HEK293 (cell line): ENCODE results near the gene SLC39A5.

Experiments
- OSR2 ChIP-seq: fragments of 450-650 bp; formaldehyde crosslinking; IDR thresholded peaks from 2 replicates; pipeline ENCODE4 v1.5.1; 2016; ENCODE audit warnings: missing biosample characterization, missing genetic modification characterization
- ZNF133 ChIP-seq: fragments of 450-650 bp; formaldehyde crosslinking; IDR thresholded peaks from 2 replicates; pipeline ENCODE4 v1.5.1; 2016; ENCODE audit warnings: missing biosample characterization, missing genetic modification characterization
- ZNF302 ChIP-seq: fragments of 450-650 bp; formaldehyde crosslinking; IDR thresholded peaks from 2 replicates; pipeline ENCODE4 v1.5.1; 2016; ENCODE audit warnings: missing biosample characterization, missing genetic modification characterization, low read depth
- ZNF544 ChIP-seq: fragments of 450-650 bp; formaldehyde crosslinking; IDR thresholded peaks from 2 replicates; pipeline ENCODE4 v1.5.0; 2017; ENCODE audit warnings: missing biosample characterization, missing genetic modification characterization
- ZNF549 ChIP-seq: fragments of 450-650 bp; IDR thresholded peaks from 2 replicates; pipeline ENCODE4 v1.5.1; 2018; ENCODE audit warnings: missing biosample characterization, missing genetic modification characterization, mild to moderate bottlenecking, inconsistent platforms, moderate library complexity
- TF ChIP-seq, protein P1 (sequence below): fragments of 450-650 bp; formaldehyde crosslinking; IDR thresholded peaks from 2 replicates; pipeline ENCODE4; 2016; ENCODE audit warnings: missing biosample characterization, missing genetic modification characterization
- TF ChIP-seq, protein P2 (sequence below): fragments of 450-650 bp; formaldehyde crosslinking; IDR thresholded peaks from 2 replicates; pipeline ENCODE4 v1.5.1; 2016; ENCODE audit warnings: missing biosample characterization, missing genetic modification characterization
- TF ChIP-seq, protein P3 (sequence below): fragments of 450-650 bp; formaldehyde crosslinking; conservative IDR thresholded peaks from 2 replicates; pipeline ENCODE4 v1.5.1; 2016; ENCODE audit warnings: low read depth, missing biosample characterization, missing genetic modification characterization

DNA sequence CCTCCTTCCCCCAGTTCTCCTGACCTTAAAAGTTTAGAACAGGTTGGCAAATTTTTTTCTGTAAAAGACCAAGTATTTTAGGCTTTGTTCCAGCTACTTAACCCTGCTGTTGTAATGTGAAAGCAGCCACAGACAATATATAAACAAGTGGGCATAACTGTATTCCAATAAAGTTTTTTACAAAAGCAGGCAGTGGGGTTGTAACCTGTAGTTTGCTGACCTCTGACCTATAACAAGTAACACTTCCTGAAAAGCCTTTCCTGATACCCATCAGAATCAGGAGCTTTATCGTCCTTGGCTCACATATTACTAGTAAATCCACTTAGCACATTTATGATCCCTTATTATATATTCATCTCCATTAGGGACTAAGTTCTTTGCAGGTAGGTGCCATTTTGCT is 27.5 kb upstream of the SLC39A5 start:
- TF ChIP-seq ZNF549 (tag by site-specific recombination) = no peak
- no peak for TF ChIP-seq ZNF302 (tag by site-specific recombination)
- TF ChIP-seq, protein P1, sequence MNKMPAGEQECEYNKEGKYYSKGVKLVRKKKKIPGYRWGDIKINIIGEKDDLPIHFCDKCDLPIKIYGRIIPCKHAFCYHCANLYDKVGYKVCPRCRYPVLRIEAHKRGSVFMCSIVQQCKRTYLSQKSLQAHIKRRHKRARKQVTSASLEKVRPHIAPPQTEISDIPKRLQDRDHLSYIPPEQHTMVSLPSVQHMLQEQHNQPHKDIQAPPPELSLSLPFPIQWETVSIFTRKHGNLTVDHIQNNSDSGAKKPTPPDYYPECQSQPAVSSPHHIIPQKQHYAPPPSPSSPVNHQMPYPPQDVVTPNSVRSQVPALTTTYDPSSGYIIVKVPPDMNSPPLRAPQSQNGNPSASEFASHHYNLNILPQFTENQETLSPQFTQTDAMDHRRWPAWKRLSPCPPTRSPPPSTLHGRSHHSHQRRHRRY = no peak
- TF ChIP-seq, protein P2, sequence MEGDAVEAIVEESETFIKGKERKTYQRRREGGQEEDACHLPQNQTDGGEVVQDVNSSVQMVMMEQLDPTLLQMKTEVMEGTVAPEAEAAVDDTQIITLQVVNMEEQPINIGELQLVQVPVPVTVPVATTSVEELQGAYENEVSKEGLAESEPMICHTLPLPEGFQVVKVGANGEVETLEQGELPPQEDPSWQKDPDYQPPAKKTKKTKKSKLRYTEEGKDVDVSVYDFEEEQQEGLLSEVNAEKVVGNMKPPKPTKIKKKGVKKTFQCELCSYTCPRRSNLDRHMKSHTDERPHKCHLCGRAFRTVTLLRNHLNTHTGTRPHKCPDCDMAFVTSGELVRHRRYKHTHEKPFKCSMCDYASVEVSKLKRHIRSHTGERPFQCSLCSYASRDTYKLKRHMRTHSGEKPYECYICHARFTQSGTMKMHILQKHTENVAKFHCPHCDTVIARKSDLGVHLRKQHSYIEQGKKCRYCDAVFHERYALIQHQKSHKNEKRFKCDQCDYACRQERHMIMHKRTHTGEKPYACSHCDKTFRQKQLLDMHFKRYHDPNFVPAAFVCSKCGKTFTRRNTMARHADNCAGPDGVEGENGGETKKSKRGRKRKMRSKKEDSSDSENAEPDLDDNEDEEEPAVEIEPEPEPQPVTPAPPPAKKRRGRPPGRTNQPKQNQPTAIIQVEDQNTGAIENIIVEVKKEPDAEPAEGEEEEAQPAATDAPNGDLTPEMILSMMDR (tag by site-specific recombination) = no peak
- TF ChIP-seq OSR2 (tag by site-specific recombination) = no peak
- no peak for TF ChIP-seq ZNF544
- TF ChIP-seq, protein P3, sequence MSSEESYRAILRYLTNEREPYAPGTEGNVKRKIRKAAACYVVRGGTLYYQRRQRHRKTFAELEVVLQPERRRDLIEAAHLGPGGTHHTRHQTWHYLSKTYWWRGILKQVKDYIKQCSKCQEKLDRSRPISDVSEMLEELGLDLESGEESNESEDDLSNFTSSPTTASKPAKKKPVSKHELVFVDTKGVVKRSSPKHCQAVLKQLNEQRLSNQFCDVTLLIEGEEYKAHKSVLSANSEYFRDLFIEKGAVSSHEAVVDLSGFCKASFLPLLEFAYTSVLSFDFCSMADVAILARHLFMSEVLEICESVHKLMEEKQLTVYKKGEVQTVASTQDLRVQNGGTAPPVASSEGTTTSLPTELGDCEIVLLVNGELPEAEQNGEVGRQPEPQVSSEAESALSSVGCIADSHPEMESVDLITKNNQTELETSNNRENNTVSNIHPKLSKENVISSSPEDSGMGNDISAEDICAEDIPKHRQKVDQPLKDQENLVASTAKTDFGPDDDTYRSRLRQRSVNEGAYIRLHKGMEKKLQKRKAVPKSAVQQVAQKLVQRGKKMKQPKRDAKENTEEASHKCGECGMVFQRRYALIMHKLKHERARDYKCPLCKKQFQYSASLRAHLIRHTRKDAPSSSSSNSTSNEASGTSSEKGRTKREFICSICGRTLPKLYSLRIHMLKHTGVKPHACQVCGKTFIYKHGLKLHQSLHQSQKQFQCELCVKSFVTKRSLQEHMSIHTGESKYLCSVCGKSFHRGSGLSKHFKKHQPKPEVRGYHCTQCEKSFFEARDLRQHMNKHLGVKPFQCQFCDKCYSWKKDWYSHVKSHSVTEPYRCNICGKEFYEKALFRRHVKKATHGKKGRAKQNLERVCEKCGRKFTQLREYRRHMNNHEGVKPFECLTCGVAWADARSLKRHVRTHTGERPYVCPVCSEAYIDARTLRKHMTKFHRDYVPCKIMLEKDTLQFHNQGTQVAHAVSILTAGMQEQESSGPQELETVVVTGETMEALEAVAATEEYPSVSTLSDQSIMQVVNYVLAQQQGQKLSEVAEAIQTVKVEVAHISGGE (tag by site-specific recombination) = no peak
- no peak for TF ChIP-seq ZNF133
